ENCODE data around the gene MESD. TPM values are rescaled to one million over a fixed set of nuclear protein-coding genes. Genes with fewer than 3 reads are reported as not detected.

MESD gene
- total RNA-seq, 4 donors from 2014 or later, result 20.3 to 48.7 (median 27.1) TPM

- H3K27me3 ChIP-seq, result no peaks in the 10 kb centered on the region
- no peaks in the 10 kb centered on the region for H3K9me3 ChIP-seq
- H3K4me3 ChIP-seq, result no peak overlapping the region
- DNase-seq, result no peak
- TF ChIP-seq POLR2A (IDR thresholded peaks at IDR 0.05) (no peak), CTCF (IDR thresholded peaks at IDR 0.05) (no peak)
- H3K36me3 ChIP-seq, result no peaks in the 10 kb centered on the region
- H3K27ac ChIP-seq, result no peak overlapping the region
- H3K4me1 ChIP-seq, result no peaks in the 10 kb centered on the region
Measured at GRCh38 chr15:80918196-80918783, 71.3 kb downstream of the MESD start.

- no peak for TF ChIP-seq CTCF (IDR thresholded peaks at IDR 0.05)
- TF ChIP-seq POLR2A (IDR thresholded peaks at IDR 0.05), result no peak
- H3K4me3 ChIP-seq, result no peak overlapping the region
- H3K4me1 ChIP-seq, result no peaks in the 10 kb centered on the region
- no peaks in the 10 kb centered on the region for H3K27me3 ChIP-seq
- H3K27ac ChIP-seq, result no peak overlapping the region
- no peaks in the 10 kb centered on the region for H3K36me3 ChIP-seq
- no peak for DNase-seq
- H3K9me3 ChIP-seq, result no peaks in the 10 kb centered on the region
Measured at GRCh38 chr15:80916056-80916455, 73.6 kb downstream of the MESD start.

- no peaks in the 10 kb centered on the region for H3K36me3 ChIP-seq
- H3K27me3 ChIP-seq, result no peaks in the 10 kb centered on the region
- no peaks in the 10 kb centered on the region for H3K9me3 ChIP-seq
- no peak for DNase-seq
- H3K4me3 ChIP-seq, result no peak overlapping the region
- TF ChIP-seq CTCF (IDR thresholded peaks at IDR 0.05) (no peak), POLR2A (IDR thresholded peaks at IDR 0.05) (no peak)
- no peaks in the 10 kb centered on the region for H3K4me1 ChIP-seq
- H3K27ac ChIP-seq, result no peak overlapping the region
Measured at GRCh38 chr15:80915472-80915871, 74.1 kb downstream of the MESD start.

- Histone ChIP-seq H3K4me1 (no peaks in the 10 kb centered on the region), H3K27ac (no peak overlapping the region), H3K9me3 (no peaks in the 10 kb centered on the region), H3K27me3 (no peaks in the 10 kb centered on the region), H3K36me3 (no peaks in the 10 kb centered on the region), H3K4me3 (no peak overlapping the region)
- no peak for DNase-seq
- TF ChIP-seq POLR2A (IDR thresholded peaks at IDR 0.05) (no peak), CTCF (IDR thresholded peaks at IDR 0.05) (no peak)
Measured at GRCh38 chr15:80913541-80913940, 76.1 kb downstream of the MESD start.

GRCh38 chr15:80912673-80913072, 76.9 kb downstream of the MESD start:
- Histone ChIP-seq H3K27me3 (no peaks in the 10 kb centered on the region), H3K27ac (no peak overlapping the region), H3K4me3 (no peak overlapping the region), H3K36me3 (no peaks in the 10 kb centered on the region), H3K9me3 (no peaks in the 10 kb centered on the region), H3K4me1 (no peaks in the 10 kb centered on the region)
- DNase-seq, result no peak
- TF ChIP-seq CTCF (IDR thresholded peaks at IDR 0.05), result no peak
- no peak for TF ChIP-seq POLR2A (IDR thresholded peaks at IDR 0.05)

- TF ChIP-seq CTCF (IDR thresholded peaks at IDR 0.05) (no peak), POLR2A (IDR thresholded peaks at IDR 0.05) (no peak)
- no peak for DNase-seq
- Histone ChIP-seq H3K4me3 (no peak overlapping the region), H3K27ac (no peak overlapping the region), H3K4me1 (no peaks in the 10 kb centered on the region), H3K9me3 (no peaks in the 10 kb centered on the region), H3K27me3 (no peaks in the 10 kb centered on the region), H3K36me3 (no peaks in the 10 kb centered on the region)
Measured at GRCh38 chr15:80911821-80912220, 77.8 kb downstream of the MESD start.

Measured in Peyer's patch (tissue), 4 donors.